Measurements from ENCODE around the gene GNG13.

GNG13 gene

DNA sequence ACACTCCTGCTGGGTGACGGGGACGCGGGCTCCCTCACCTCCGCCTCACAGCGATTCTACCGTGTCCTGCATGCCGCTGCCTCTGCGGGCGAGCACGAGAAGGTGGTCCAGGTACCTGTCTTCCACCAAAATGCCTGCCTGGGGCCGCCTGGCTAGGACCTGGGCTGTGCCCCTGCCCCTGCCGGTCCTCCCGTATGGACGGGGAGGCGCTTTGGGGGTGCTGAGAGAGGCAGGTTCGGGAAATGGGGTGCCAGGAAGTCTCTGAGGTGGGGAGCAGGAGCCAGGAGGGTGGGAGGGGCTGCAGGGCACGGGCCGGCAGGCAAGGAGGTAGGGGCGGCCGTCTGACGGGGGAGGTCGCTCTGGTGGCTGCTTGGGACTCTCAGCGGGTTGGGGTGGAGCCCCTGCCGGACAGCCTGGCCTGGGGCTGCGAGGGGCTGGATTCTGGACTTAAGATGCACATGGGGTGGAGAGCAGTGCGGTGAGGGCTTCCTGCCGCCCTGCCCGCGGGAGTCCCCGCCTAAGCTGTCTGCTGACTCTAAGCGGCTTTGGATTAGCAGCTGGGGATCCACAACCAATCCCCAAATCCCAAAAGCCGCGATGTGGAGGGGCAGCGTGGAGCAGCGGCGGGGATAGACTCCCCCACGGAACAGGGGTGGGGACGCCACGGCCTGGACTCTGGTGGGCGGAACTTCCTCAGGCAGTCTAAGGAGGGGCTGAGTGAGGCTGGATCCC is 6.3 kb downstream of the GNG13 start:
- no peaks in the 10 kb centered on the region for H3K36me3 Mint-ChIP-seq
- no peak overlapping the region for H3K27ac Mint-ChIP-seq
- no peak overlapping the region for H3K4me3 Mint-ChIP-seq
- H3K9me3 Mint-ChIP-seq = no peaks in the 10 kb centered on the region
- H3K27me3 Mint-ChIP-seq = peaks cover 2% of the 10 kb centered on the region
- H3K4me1 Mint-ChIP-seq = no peaks in the 10 kb centered on the region

DNA sequence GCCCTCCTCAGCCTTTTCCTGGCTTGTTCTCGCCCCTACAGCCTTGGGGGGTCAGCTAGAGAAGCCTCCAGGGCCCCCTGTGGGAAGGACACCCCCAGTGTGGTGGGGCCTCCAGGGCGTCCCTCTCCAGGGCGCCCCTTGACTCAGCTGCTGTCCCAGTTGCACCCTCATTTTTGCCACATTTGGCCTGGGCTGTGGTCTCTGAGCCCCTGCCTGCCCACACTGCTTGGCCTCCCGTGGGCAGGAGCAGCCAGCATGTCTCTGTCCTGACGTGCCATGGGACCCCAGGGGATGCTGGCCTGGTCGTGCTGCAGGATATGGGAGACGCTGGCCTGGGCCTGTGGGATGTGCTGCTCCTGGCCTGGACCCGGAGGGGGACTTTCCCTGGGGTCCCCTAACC is 7.1 kb downstream of the GNG13 start:
- no peak overlapping the region for H3K27ac Mint-ChIP-seq
- no peak overlapping the region for H3K4me3 Mint-ChIP-seq
- H3K9me3 Mint-ChIP-seq = no peaks in the 10 kb centered on the region
- H3K27me3 Mint-ChIP-seq = peaks cover 2% of the 10 kb centered on the region
- no peaks in the 10 kb centered on the region for H3K4me1 Mint-ChIP-seq
- H3K36me3 Mint-ChIP-seq = no peaks in the 10 kb centered on the region

DNA sequence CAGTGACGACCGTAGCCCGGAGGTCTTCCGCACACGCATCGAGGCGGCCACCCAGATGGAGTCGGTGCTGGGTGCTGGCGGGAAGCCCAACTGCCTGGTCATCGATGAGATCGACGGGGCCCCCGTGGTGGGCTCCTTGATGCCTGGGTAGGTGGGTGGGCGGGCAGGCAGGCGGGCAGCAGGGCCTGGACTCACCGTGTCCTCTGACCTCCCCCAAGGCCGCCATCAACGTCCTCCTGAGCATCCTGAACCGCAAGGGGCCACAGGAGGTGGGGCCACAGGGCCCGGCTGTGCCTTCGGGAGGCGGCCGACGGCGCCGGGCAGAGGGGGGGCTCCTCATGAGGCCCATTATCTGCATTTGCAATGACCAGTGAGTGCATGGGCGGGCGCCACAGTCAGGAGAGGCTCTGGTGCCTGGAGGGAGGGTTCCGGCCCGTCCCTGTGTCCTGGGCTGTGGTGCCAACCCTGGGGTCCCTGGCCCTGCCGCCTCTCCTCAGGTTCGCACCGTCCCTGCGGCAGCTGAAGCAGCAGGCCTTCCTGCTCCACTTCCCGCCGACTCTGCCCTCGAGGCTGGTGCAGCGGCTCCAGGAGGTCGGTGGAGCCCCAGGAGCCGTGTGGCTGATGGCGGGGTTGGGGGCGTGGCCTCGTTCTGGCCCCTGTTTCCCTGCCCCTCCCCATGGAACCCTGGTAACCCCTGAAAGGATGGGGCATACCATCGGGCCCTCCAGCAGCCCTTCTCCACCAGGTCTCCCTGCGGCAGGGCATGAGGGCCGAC is 8.1 kb downstream of the GNG13 start:
- H3K4me1 Mint-ChIP-seq = no peaks in the 10 kb centered on the region
- H3K27me3 Mint-ChIP-seq = no peaks in the 10 kb centered on the region
- H3K36me3 Mint-ChIP-seq = no peaks in the 10 kb centered on the region
- no peak overlapping the region for H3K27ac Mint-ChIP-seq
- H3K4me3 Mint-ChIP-seq = no peak overlapping the region
- no peaks in the 10 kb centered on the region for H3K9me3 Mint-ChIP-seq

DNA sequence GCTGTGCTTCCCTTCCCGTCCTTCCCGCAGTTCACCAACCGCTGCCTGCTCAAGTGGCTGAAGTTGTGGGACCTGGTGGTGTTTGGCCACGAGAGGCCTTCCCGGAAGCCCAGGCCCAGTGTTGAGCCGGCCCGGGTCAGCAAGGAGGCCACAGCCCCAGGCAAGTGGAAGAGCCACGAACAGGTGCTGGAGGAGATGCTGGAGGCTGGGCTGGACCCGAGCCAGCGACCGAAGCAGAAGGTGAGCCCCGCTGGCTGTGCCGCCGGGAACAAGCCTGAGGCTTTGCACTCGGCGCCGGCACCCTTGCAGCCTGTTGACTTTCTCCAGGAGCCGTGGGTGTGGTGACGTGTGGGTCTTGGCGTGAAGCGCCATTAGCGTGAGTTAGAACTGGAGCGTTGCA is 9.4 kb downstream of the GNG13 start:
- Mint-ChIP-seq H3K4me3 (no peak overlapping the region), H3K4me1 (no peaks in the 10 kb centered on the region), H3K9me3 (no peaks in the 10 kb centered on the region), H3K27ac (no peak overlapping the region), H3K36me3 (no peaks in the 10 kb centered on the region), H3K27me3 (no peaks in the 10 kb centered on the region)

DNA sequence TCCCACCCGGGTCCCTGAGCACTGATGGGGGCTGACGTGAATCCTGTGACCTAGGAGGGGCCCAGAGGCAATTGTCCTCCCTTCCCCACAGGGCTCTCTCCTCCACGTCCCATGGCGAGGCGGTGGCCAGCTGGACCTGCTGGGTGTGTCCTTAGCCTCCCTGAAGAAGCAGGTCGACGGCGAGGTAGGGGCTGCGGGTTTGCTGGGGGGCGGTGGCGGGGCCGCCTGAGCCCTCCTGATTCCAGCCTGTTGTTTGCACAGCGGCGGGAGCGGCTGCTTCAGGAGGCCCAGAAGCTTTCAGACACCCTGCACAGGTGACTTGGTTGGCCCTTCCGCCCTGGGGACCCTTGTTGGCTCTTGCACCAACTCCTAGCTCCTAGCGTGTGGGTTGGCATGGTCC is 10.4 kb downstream of the GNG13 start:
- Mint-ChIP-seq H3K27ac (no peak overlapping the region), H3K9me3 (no peaks in the 10 kb centered on the region), H3K27me3 (no peaks in the 10 kb centered on the region), H3K4me3 (peak overlapping the region; percentile 26), H3K4me1 (no peaks in the 10 kb centered on the region), H3K36me3 (no peaks in the 10 kb centered on the region)

DNA sequence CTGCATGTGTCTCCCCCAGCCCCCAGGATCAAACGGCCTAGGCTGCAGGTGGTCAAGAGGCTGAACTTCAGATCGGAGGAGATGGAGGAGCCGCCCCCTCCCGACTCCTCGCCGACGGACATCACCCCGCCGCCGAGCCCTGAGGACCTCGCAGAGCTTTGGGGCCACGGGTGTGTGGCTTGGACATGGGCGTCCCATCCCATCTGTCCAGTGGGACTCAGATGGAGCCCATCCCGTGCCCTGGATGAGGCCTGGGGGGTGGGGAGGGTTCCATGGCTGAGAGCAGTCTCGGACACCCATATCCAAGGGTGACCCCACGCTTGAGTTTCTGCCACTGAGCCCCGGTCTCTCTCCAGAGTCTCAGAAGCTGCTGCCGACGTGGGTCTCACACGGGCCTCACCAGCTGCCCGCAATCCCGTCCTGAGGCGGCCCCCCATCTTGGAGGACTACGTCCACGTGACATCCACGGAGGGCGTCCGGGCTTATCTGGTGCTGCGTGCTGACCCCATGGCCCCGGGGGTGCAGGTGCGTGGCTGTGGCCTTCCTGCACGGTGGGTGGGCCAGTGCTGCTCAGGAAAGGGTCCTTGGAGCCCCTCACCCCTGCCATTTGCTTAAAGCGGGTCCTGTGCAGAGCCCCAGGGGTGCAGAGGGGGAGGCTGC is 11.2 kb downstream of the GNG13 start:
- H3K9me3 Mint-ChIP-seq = no peaks in the 10 kb centered on the region
- H3K27me3 Mint-ChIP-seq = no peaks in the 10 kb centered on the region
- H3K36me3 Mint-ChIP-seq = no peaks in the 10 kb centered on the region
- H3K4me1 Mint-ChIP-seq = no peaks in the 10 kb centered on the region
- no peak overlapping the region for H3K27ac Mint-ChIP-seq
- no peak overlapping the region for H3K4me3 Mint-ChIP-seq

DNA sequence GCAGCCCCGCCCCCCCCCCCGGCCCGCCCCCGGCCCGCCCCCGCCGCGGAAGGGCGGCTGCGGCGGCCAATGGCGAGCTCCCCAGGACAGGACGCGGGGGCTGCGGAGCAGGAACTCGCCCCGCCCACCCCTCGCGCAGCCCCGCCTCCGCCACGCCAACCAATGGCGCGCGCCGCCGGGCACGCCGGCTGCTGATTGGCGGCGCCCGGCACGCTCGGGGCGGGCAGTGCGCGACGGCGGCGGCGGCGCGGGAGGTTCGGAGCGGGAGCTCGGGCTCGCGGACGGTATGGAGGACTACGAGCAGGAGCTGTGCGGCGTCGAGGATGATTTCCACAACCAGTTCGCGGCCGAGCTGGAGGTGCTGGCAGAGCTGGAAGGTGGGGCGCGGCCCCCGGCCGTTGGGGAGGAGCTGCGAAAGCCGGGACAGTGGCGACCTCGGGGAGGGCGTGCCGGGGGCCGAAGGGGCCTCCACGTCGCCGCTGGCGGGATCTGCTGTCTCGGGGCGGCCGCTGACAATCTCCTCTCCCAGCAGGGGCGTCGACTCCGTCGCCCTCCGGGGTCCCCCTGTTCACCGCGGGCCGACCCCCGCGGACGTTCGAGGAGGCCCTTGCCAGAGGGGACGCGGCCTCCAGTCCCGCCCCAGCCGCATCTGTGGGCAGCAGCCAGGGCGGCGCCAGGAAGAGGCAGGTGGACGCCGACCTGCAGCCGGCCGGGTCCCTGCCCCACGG is 12.0 kb downstream of the GNG13 start, which contains the start of gene CHTF18:
Gene CHTF18 (plus strand): TSS at position 222 of the 728 bp plus-strand sequence. CDS start 65 bp downstream, at position 287.
- H3K4me3 Mint-ChIP-seq = peak within 1 kb of the TSS; percentile 88
- no peaks in the 10 kb centered on the region for H3K36me3 Mint-ChIP-seq
- H3K9me3 Mint-ChIP-seq = no peaks in the 10 kb centered on the region
- no peaks in the 10 kb centered on the region for H3K27me3 Mint-ChIP-seq
- H3K4me1 Mint-ChIP-seq = no peaks in the 10 kb centered on the region
- H3K27ac Mint-ChIP-seq = no peak within 1 kb of the TSS

DNA sequence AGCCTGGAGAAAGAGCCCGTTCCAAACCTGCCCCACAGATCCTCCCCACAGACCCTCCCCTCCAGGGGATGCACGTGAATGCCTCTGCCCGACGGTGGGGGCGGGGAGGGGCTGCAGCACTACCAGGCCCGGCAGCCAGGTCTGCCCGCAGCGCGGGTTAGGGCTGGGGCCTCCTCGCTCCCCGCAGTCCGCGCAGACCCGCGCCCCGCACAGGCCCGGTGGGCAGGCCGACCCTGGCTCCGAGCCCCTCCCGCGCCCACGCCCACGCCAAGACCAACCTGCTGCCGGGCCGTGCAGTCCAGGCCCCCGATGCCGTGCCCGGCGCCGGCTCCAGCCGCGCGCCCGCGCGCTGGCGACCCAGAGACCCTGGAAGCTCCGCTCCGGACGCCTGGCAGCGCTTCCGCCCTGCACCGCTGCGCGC is 12.5 kb downstream of the GNG13 start, which contains the start of gene RPUSD1:
Gene RPUSD1 (minus strand): TSS at position 404 of the 421 bp plus-strand sequence. CDS start 644 bp downstream, outside the sequence.
- Mint-ChIP-seq H3K27me3 (no peaks in the 10 kb centered on the region), H3K4me1 (no peaks in the 10 kb centered on the region)

DNA sequence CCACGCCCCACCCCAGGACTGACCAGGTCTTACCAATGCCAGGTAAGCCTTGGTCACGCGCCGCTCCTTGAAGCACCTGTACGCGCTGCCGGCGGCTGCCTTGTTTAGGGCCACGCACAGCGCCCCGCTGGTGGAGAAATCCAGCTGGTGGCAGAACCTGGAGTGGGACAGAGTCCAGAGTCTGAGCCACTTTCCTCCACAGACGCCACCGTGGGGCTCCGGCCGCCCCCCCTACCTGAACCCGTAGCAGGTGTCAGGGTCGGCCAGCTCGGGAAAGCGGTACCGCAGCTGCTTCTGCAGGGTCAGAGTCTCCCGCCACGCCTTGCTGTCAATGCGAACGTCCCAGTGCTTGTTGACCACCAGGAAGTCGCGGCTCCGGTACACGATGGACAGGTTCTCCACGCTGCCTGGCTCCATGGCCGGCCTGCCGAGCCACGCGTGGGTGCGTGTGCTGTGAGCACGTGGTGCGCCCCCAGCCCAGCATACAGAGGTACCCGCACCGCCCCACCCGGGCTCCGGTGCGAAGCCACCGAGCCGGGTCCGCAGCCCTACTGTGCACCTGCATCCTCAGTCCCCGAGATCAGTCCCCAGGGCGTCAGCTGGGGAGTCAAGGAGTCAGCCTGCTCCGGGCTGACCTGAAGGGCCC is 13.1 kb downstream of the GNG13 start:
- Mint-ChIP-seq H3K27me3 (no peaks in the 10 kb centered on the region), H3K36me3 (no peaks in the 10 kb centered on the region), H3K9me3 (no peaks in the 10 kb centered on the region), H3K27ac (no peak overlapping the region), H3K4me3 (peak overlapping the region; percentile 88), H3K4me1 (no peaks in the 10 kb centered on the region)

More for the DNA sequence above, 12.5 kb downstream of the GNG13 start, which contains the start of gene RPUSD1:
- Mint-ChIP-seq H3K36me3 (no peaks in the 10 kb centered on the region), H3K27ac (no peak within 1 kb of the TSS), H3K9me3 (no peaks in the 10 kb centered on the region), H3K4me3 (peak within 1 kb of the TSS; percentile 88)

DNA sequence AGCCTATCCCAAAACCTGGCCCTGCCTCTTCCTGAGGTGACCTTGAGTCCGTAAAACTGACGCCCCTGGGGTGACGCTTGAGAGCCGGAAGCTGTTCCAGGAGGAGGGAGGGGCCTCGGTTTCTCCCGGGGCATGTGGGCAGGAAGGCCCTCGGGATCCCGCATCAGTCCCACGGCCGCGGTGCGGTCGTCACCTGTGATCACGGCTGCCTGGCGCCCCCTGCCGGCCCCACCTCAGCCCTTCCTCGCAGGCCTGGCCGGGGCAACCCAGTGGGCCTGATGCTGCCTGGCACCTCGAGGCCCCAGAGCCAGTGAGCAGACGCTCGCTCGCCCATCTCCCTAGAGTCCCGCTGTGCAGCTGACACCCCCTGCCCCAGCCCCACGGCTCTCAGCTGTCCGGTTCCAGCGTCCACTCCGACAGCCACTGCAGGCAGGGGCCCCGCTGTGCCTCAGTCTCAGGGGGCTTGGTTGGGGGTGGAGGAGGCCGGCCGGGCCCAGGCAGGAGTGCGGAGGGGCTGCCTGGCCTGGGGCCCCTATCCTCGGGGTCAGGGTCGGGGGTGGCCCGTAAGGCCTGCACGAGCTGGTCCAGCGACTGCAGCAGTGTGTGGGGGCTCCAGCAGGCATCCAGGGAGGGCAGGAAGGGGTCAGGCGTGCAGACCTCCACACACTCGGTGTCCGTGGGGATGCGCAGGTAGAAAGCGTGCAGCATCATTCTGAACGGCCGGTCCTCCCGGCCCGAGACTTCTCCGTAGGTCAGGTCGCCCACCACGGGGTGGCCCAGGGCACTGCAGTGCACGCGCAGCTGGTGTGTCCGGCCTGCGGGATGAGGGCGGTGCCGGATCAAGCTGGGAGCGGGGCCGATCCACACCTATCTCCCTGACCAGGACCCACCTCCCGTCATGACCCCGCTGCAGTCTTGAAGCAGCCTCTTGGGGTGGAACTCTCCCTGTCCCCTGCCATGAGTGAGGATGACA is 14.7 kb downstream of the GNG13 start:
- H3K27me3 Mint-ChIP-seq = no peaks in the 10 kb centered on the region
- no peaks in the 10 kb centered on the region for H3K36me3 Mint-ChIP-seq
- no peak overlapping the region for H3K27ac Mint-ChIP-seq
- no peaks in the 10 kb centered on the region for H3K4me1 Mint-ChIP-seq
- no peaks in the 10 kb centered on the region for H3K9me3 Mint-ChIP-seq
- H3K4me3 Mint-ChIP-seq = peak overlapping the region; percentile 75

DNA sequence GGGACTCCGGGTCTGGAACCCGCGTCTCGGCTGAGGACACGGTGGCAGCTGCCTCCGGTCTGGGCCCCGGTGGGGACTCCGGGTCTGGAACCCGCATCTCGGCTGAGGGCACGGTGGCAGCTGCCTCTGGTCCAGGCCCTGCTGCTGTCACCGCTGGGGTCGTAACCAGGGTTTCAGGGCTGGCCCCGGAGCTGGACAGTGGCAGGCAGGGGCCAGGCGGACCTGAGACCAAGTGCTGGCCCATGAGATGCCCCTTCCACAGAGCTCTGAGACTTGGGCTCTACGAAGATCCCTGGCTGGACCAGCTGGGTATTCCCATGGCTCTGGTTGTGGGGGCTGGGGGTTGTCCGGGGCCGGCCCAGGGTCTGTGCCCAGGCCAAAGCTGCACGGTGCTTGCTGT is 16.1 kb downstream of the GNG13 start:
- Mint-ChIP-seq H3K27ac (no peak overlapping the region), H3K36me3 (no peaks in the 10 kb centered on the region), H3K9me3 (no peaks in the 10 kb centered on the region), H3K4me1 (no peaks in the 10 kb centered on the region), H3K27me3 (no peaks in the 10 kb centered on the region), H3K4me3 (no peak overlapping the region)

DNA sequence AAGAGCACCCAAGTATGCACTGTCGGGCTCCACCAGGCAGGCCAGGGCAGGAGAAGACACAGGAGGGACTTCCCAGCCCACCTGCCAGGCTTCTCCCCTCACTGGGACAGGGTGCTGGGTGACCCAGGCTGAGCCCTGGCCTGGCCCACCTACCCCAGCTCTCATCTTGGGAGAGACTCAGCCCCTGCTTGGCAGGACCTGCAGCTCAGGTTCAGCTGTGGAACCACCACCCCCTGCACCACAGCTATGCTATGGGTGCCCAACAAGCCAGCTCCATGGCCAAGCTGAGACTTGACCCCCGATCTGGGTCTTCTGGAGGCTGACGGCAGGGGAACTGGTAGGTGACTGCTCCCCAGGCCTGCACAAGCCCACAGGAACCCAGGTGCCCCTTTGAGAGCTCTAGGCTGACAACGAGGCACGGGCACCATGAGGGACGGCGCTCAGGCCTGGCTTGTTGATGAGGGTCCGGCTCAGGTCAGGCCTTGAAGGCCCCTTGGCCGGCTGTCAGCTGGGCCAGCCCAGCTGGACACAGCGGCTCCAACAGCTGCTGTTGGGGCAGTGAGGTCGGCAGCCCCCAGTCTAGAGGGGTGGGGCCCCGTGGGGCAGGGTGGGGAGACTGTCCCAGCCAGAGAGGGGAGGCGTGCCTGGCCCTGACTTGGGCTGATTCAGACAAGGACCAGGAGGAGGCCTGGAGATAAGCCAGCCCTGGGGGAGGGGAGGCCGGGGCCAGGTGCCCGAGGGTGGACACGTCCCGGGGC is 17.0 kb downstream of the GNG13 start:
- no peaks in the 10 kb centered on the region for H3K36me3 Mint-ChIP-seq

DNA sequence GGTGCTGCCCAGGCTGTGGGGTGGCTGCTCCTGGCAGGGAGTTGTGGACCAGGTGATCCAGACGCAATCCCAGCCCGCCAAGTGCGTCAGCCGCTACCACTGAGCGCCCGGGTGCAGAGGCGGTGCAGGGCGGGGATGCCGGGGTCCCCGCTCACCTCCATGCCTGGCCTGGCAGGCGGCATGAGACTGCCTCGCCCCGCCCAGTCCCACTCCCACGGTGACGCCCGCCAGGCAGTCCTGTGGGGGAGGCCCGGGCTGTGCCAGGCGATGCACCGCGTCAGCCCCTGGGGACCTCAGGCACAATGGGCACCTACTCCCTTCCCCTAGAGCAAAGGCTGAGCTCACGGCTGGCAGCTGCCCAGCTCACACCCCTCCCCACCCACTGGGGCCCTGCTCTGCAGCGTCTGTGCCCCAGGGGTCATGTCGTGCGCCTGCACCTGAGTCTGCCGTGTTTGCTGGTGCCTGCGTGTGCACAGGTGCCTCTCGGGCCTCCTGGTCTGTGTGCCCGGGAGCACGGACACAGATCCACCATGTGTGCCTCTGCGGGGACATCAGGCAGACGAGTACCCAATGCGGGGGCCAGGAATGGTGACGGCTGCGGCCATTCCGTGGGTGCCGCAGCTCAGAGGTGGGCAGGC is 17.6 kb downstream of the GNG13 start:
- H3K4me1 Mint-ChIP-seq = no peaks in the 10 kb centered on the region
- no peaks in the 10 kb centered on the region for H3K36me3 Mint-ChIP-seq
- no peaks in the 10 kb centered on the region for H3K27me3 Mint-ChIP-seq
- H3K9me3 Mint-ChIP-seq = no peaks in the 10 kb centered on the region
- no peak overlapping the region for H3K27ac Mint-ChIP-seq
- no peak overlapping the region for H3K4me3 Mint-ChIP-seq

More for the DNA sequence above, 17.0 kb downstream of the GNG13 start:
- no peak overlapping the region for H3K27ac Mint-ChIP-seq
- no peaks in the 10 kb centered on the region for H3K4me1 Mint-ChIP-seq
- H3K27me3 Mint-ChIP-seq = no peaks in the 10 kb centered on the region
- no peak overlapping the region for H3K4me3 Mint-ChIP-seq
- no peaks in the 10 kb centered on the region for H3K9me3 Mint-ChIP-seq
